HG03135 (cell line): ENCODE data around the gene PIK3C2A.
"Not testable (repeated sequence)": the region's sequence is repeated elsewhere in the genome, so short reads cannot be mapped to it uniquely, and the experiment has no call there.

Source experiments
- ATAC-seq: cut with Tn5 transposase; IDR thresholded peaks from one replicate; pipeline ENCODE4 v1.9.1; 2021; ENCODE audit warnings: mild to moderate bottlenecking, moderate library complexity; ENCODE audit not compliant: unreplicated experiment

Gene PIK3C2A

GRCh38 chr11:17207317-17208256, at the start of gene PIK3C2A:
Gene PIK3C2A (minus strand): TSS chr11:17207986. CDS start chr11:17169741, 38,245 bp downstream.
- ATAC-seq = peak; percentile 97

- ATAC-seq = no peak
Measured at GRCh38 chr11:17257196-17257595, 49.4 kb upstream of the PIK3C2A start.

- ATAC-seq = no peak
Measured at GRCh38 chr11:17256512-17256911, 48.7 kb upstream of the PIK3C2A start.

GRCh38 chr11:17252704-17253103, 44.9 kb upstream of the PIK3C2A start:
- no peak for ATAC-seq

- ATAC-seq = no peak
Measured at GRCh38 chr11:17250561-17251350, 43.0 kb upstream of the PIK3C2A start.

GRCh38 chr11:17244046-17244445, 36.3 kb upstream of the PIK3C2A start:
- peak; percentile 90 for ATAC-seq

GRCh38 chr11:17242954-17243353, 35.2 kb upstream of the PIK3C2A start:
- not testable (repeated sequence) for ATAC-seq

- no peak for ATAC-seq
Measured at GRCh38 chr11:17240780-17241179, 33.0 kb upstream of the PIK3C2A start.

- ATAC-seq = not testable (repeated sequence)
Measured at GRCh38 chr11:17239927-17240326, 32.1 kb upstream of the PIK3C2A start.

- no peak for ATAC-seq
Measured at GRCh38 chr11:17238377-17238776, 30.6 kb upstream of the PIK3C2A start.

GRCh38 chr11:17233101-17233500, 25.3 kb upstream of the PIK3C2A start:
- ATAC-seq = no peak

GRCh38 chr11:17230867-17231851, 23.4 kb upstream of the PIK3C2A start:
- ATAC-seq = peak; percentile 96

- ATAC-seq = no peak
Measured at GRCh38 chr11:17229481-17230152, 21.8 kb upstream of the PIK3C2A start.

GRCh38 chr11:17228186-17228925, 20.6 kb upstream of the PIK3C2A start:
- ATAC-seq = not testable (repeated sequence)

GRCh38 chr11:17224727-17225126, 16.9 kb upstream of the PIK3C2A start:
- no peak for ATAC-seq

GRCh38 chr11:17221968-17222367, 14.2 kb upstream of the PIK3C2A start:
- no peak for ATAC-seq

GRCh38 chr11:17219016-17219415, 11.2 kb upstream of the PIK3C2A start:
- ATAC-seq = no peak

GRCh38 chr11:17218403-17218802, 10.6 kb upstream of the PIK3C2A start:
- ATAC-seq = no peak

GRCh38 chr11:17217401-17217800, 9.6 kb upstream of the PIK3C2A start:
- no peak for ATAC-seq
